ENCODE measurements around the gene FGD1. TPM values are rescaled to one million over a fixed set of nuclear protein-coding genes. Genes with fewer than 3 reads are reported as not detected.

The FGD1 gene
- total and polyA plus RNA-seq, 2 of the 4 experiments (the other 2 are of a cell fraction) = 2.0 to 12.3 TPM

DNA sequence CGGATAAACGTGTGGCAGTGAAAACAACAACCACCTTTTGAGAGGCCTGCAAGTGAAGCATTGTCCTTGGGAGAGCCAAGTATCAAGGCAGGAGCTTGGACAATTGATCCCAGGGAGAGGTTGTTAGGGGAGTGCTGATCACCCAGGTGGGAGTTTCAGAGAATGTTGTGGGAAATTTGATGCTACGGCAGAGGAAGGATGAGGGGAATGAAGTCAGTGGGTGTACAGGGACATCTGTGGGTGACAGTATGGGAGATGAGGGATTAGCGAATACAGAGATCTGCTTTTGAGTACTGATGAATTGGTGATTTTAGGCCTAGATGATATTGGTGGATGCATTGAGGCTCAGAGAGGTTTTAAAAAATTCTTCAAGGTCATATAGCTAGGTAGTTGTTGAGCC, 38.2 kb upstream of the FGD1 start:
- intact Hi-C loops (cut with micrococcal nuclease) (loop anchor here (2.0 kb wide), 1 partner anchor 39 kb away; no protein-coding TSS in a partner anchor), in situ Hi-C loops (cut with MboI; ENCODE audit: low sequenced_read_pairs) (no loop called here), dilution Hi-C loops (cut with HindIII; ENCODE audit: low sequenced_read_pairs, unreplicated experiment) (no loop called here)
- no peak overlapping the region for H3K18ac ChIP-seq (ENCODE audit: low read depth, low read length)
- no peak overlapping the region for H3K56ac ChIP-seq (ENCODE audit: extremely low read depth, insufficient read depth, low read length)
- WGBS, 2 experiments (ENCODE audit: extremely low coverage in 2 of 2, insufficient read length in 1 of 2) = 50% methylated on average over 2 of the region's 4 CpGs; no CpG with 5 or more reads in 1 of the 2 experiments
- ChIA-PET CTCF (no interaction called here), POLR2A (ENCODE audit: unreplicated experiment) (interaction anchor here (0.6 kb wide), 1 partner anchor 351 kb away, joined by 3 read pairs; the partner anchor contains the start of gene FAM120C)
- no peak overlapping the region for H2BK5ac ChIP-seq (ENCODE audit: low read depth, low read length, poor library complexity, severe bottlenecking)
- ATAC-seq (ENCODE audit: low read depth) (no peak), DNase-seq (no peak)
- no peak overlapping the region for H3K27ac ChIP-seq (ENCODE audit: insufficient read depth, low read length)
- no peak overlapping the region for H2AFZ ChIP-seq (replicated peaks; ENCODE audit: low read length, poor library complexity)
- peaks cover 0 to 31% of the 10 kb centered on the region in 2 experiments; a peak in 3 of 4 replicates for H3K79me1 ChIP-seq (ENCODE audit: low read depth in 1 of 2, low read length in 2 of 2)
- H2BK15ac ChIP-seq (ENCODE audit: low read depth, low read length) = no peak overlapping the region
- no peak overlapping the region for H3K4me2 ChIP-seq (ENCODE audit: low read depth, low read length)
- H4K20me1 ChIP-seq (ENCODE audit: insufficient read depth, low read length) = 0 out of 2 replicates have a peak, but pooled peaks cover 3% of the 10 kb centered on the region
- H3K9ac ChIP-seq (ENCODE audit: low read depth, low read length) = no peak overlapping the region
- no peaks in the 10 kb centered on the region for H3K9me3 ChIP-seq (ENCODE audit: control insufficient read depth, insufficient read depth, low read length)
- no peak overlapping the region for H4K8ac ChIP-seq (ENCODE audit: low read depth in 2 of 2, low read length in 2 of 2)
- no peak overlapping the region for H2AK5ac ChIP-seq (ENCODE audit: low read depth, low read length)
- H3K36me3 ChIP-seq (ENCODE audit: control insufficient read depth, insufficient read depth, low read length) = peaks cover 2% of the 10 kb centered on the region
- H3K27me3 ChIP-seq (ENCODE audit: control insufficient read depth, insufficient read depth, low read length) = no peaks in the 10 kb centered on the region
- no peak overlapping the region for H4K91ac ChIP-seq (ENCODE audit: insufficient read depth, low read depth, low read length)
- H3K4ac ChIP-seq (ENCODE audit: low read depth, low read length) = no peak overlapping the region
- no peak overlapping the region for H2BK120ac ChIP-seq (ENCODE audit: low read depth, low read length)
- no TSS peak for BruUV-seq (replicated peaks)
- no peak overlapping the region for H3K23ac ChIP-seq (ENCODE audit: low read depth, low read length)
- no peak overlapping the region for H4K5ac ChIP-seq (ENCODE audit: low read depth, low read length)
- H3K14ac ChIP-seq (replicated peaks; ENCODE audit: low read depth, low read length) = no peak overlapping the region
- TF ChIP-seq, protein P1, sequence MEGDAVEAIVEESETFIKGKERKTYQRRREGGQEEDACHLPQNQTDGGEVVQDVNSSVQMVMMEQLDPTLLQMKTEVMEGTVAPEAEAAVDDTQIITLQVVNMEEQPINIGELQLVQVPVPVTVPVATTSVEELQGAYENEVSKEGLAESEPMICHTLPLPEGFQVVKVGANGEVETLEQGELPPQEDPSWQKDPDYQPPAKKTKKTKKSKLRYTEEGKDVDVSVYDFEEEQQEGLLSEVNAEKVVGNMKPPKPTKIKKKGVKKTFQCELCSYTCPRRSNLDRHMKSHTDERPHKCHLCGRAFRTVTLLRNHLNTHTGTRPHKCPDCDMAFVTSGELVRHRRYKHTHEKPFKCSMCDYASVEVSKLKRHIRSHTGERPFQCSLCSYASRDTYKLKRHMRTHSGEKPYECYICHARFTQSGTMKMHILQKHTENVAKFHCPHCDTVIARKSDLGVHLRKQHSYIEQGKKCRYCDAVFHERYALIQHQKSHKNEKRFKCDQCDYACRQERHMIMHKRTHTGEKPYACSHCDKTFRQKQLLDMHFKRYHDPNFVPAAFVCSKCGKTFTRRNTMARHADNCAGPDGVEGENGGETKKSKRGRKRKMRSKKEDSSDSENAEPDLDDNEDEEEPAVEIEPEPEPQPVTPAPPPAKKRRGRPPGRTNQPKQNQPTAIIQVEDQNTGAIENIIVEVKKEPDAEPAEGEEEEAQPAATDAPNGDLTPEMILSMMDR (conservative IDR thresholded peaks at IDR 0.05; ENCODE audit: low read depth, low read length) = no peak
- TF ChIP-seq, protein P2, sequence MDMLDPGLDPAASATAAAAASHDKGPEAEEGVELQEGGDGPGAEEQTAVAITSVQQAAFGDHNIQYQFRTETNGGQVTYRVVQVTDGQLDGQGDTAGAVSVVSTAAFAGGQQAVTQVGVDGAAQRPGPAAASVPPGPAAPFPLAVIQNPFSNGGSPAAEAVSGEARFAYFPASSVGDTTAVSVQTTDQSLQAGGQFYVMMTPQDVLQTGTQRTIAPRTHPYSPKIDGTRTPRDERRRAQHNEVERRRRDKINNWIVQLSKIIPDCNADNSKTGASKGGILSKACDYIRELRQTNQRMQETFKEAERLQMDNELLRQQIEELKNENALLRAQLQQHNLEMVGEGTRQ (IDR thresholded peaks at IDR 0.05; ENCODE audit: low read depth, low read length) = no peak
- TF ChIP-seq CEBPB (IDR thresholded peaks at IDR 0.05; ENCODE audit: low read depth, low read length) (no peak), POLR2A (IDR thresholded peaks at IDR 0.05; ENCODE audit: low read depth, low read length) (no peak), RCOR1 (IDR thresholded peaks at IDR 0.05; ENCODE audit: insufficient replicate concordance, low read length) (no peak), RAD21 (IDR thresholded peaks at IDR 0.05; ENCODE audit: low read length) (no peak), SMC3 (IDR thresholded peaks at IDR 0.05; ENCODE audit: low read depth, low read length) (no peak)
- H3K9me1 ChIP-seq (ENCODE audit: insufficient read depth, low read length) = no peaks in the 10 kb centered on the region
- H2BK20ac ChIP-seq (ENCODE audit: low read depth, low read length) = no peak overlapping the region
- H3K4me3 ChIP-seq (ENCODE audit: insufficient read depth, low read depth, low read length) = no peak overlapping the region
- H2AK9ac ChIP-seq (replicated peaks; ENCODE audit: low read depth, low read length, poor library complexity) = no peak overlapping the region
- peaks cover 2% of the 10 kb centered on the region for H3K4me1 ChIP-seq (ENCODE audit: control insufficient read depth, insufficient read depth, low read length)
